Left ventricle myocardium inferior (tissue), 1 donor: Measurements from ENCODE around the gene LRRC1. TPM values are rescaled to one million over a fixed set of nuclear protein-coding genes. Genes with fewer than 3 reads are reported as not detected.

ENCODE experiments used
- DNase-seq: peaks from one replicate; pipeline ENCODE4 v3.0.0-alpha.2; 2020
- H3K27ac ChIP-seq: fragments of 200-600 bp; replicated peaks from 2 replicates; pipeline ENCODE4 v1.8.0; 2021
- H3K27me3 ChIP-seq: fragments of 200-600 bp; 2 replicates; pipeline ENCODE4 v1.8.0; 2021; ENCODE audit warnings: low read depth
- H3K36me3 ChIP-seq: fragments of 200-600 bp; 2 replicates; pipeline ENCODE4 v1.8.0; 2021
- H3K4me1 ChIP-seq: fragments of 200-600 bp; 2 replicates; pipeline ENCODE4 v1.8.0; 2021
- H3K4me3 ChIP-seq: fragments of 200-600 bp; 2 replicates; pipeline ENCODE4 v1.8.0; 2021; ENCODE audit warnings: mild to moderate bottlenecking, moderate library complexity
- H3K9me3 ChIP-seq: fragments of 200-600 bp; replicated peaks from 2 replicates; pipeline ENCODE4 v1.8.0; 2021
- intact Hi-C: fragments of 100-400 bp; cut with micrococcal nuclease; formaldehyde crosslinking; loops from one replicate; pipeline ENCODE4 v1.11.0; 2022
- total RNA-seq: library from RNA; stranded (reverse); fragmentation: NEBNext Ultra II Directional; extraction: Animal tissue kit (Norgen Biotek cat#: 25700); gene quantifications from one replicate; pipeline ENCODE4 v1.2.1, GENCODE V29; 2021
- TF ChIP-seq, protein P1 (sequence below): fragments of 200-600 bp; IDR thresholded peaks from 2 replicates; pipeline ENCODE4 v1.8.0; 2021; ENCODE audit warnings: antibody characterized with exemption, mild to moderate bottlenecking, borderline replicate concordance
- donor health status: DM: no; HTN: yes; CAD: no; lungs with severe emphysema.

The LRRC1 gene
- total RNA-seq, 1 donor from 2014 or later, result 2.7 TPM

DNA sequence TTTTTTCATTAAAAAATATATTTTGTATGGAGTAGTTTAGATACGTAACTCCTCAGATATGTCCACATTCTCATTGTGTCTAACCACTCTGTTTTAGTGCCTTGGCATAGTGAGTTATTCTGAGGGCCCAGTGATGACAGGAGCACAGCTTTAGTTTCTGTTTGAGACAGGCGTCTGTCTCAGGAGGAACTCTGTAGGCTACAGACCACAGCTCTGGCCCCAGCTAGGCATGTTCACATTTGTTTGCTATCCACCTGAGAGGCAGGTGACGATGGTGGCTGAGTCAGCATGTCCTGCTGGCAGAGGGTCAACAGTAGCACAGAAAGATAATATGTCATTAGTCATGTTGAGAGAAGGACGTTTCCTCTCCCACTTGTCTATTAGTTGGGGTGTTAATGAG, 16.3 kb downstream of the LRRC1 start:
- Histone ChIP-seq H3K4me1 (peaks cover 22% of the 10 kb centered on the region), H3K27me3 (no peaks in the 10 kb centered on the region), H3K4me3 (no peak overlapping the region), H3K9me3 (no peaks in the 10 kb centered on the region), H3K36me3 (no peaks in the 10 kb centered on the region), H3K27ac (no peak overlapping the region)
- intact Hi-C loops, result no loop called here
- no peak for DNase-seq
- TF ChIP-seq, protein P1, sequence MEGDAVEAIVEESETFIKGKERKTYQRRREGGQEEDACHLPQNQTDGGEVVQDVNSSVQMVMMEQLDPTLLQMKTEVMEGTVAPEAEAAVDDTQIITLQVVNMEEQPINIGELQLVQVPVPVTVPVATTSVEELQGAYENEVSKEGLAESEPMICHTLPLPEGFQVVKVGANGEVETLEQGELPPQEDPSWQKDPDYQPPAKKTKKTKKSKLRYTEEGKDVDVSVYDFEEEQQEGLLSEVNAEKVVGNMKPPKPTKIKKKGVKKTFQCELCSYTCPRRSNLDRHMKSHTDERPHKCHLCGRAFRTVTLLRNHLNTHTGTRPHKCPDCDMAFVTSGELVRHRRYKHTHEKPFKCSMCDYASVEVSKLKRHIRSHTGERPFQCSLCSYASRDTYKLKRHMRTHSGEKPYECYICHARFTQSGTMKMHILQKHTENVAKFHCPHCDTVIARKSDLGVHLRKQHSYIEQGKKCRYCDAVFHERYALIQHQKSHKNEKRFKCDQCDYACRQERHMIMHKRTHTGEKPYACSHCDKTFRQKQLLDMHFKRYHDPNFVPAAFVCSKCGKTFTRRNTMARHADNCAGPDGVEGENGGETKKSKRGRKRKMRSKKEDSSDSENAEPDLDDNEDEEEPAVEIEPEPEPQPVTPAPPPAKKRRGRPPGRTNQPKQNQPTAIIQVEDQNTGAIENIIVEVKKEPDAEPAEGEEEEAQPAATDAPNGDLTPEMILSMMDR, result no peak

- H3K9me3 ChIP-seq, result no peaks in the 10 kb centered on the region
- H3K4me3 ChIP-seq, result no peak overlapping the region
- intact Hi-C loops, result no loop called here
- no peaks in the 10 kb centered on the region for H3K27me3 ChIP-seq
- no peaks in the 10 kb centered on the region for H3K36me3 ChIP-seq
- TF ChIP-seq, protein P1, result no peak
- peaks cover 24% of the 10 kb centered on the region for H3K4me1 ChIP-seq
- DNase-seq, result no peak
- no peak overlapping the region for H3K27ac ChIP-seq
Observed at GRCh38 chr6:53811746-53812145, 16.9 kb downstream of the LRRC1 start.

DNA sequence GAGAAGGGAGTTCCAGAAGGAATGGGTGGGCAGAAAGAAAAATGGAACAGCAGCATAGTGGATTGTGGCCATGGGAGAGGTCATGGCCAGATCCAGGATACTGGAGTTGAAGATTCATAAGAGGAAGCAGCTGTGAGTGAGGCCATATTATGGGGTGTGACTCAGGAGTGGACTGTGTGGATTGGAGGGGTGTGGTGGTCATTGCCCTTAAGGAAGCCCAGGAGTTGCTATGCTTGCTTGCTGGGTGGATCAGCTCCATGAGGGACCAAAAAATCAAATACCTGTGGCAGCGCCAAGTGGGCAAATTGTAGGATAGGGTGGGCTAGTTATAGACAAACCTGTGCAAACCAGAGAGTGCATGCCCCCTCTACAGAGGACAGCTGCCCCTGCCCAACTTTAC, 18.3 kb downstream of the LRRC1 start:
- intact Hi-C loops, result no loop called here
- TF ChIP-seq, protein P1, result no peak
- no peak overlapping the region for H3K4me3 ChIP-seq
- no peaks in the 10 kb centered on the region for H3K27me3 ChIP-seq
- DNase-seq, result no peak
- H3K9me3 ChIP-seq, result no peaks in the 10 kb centered on the region
- H3K4me1 ChIP-seq, result peaks cover 24% of the 10 kb centered on the region
- H3K27ac ChIP-seq, result no peak overlapping the region
- no peaks in the 10 kb centered on the region for H3K36me3 ChIP-seq

DNA sequence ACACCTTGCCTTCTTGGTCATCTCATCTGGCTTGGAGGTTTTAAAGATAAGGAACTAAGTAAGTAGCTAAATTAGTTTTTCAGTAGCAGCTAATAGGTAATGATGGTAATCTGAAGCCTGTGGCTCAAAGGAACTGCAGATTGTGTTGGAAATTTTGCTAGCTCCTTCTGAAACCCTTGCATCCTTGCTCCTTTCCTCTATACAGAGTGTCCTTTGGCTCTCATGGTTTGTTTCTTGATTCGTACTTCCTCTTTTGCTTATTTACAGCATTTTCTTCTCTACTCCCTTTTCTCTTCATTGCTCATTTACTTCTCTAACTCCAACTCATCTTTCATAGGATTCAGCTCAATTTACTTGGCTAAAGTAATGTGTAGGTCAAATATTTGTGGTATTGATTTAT, 19.0 kb downstream of the LRRC1 start:
- H3K27me3 ChIP-seq, result no peaks in the 10 kb centered on the region
- intact Hi-C loops, result no loop called here
- H3K36me3 ChIP-seq, result no peaks in the 10 kb centered on the region
- no peak for DNase-seq
- H3K4me1 ChIP-seq, result peaks cover 28% of the 10 kb centered on the region
- no peak overlapping the region for H3K27ac ChIP-seq
- TF ChIP-seq, protein P1, result no peak
- H3K9me3 ChIP-seq, result no peaks in the 10 kb centered on the region
- no peak overlapping the region for H3K4me3 ChIP-seq

DNA sequence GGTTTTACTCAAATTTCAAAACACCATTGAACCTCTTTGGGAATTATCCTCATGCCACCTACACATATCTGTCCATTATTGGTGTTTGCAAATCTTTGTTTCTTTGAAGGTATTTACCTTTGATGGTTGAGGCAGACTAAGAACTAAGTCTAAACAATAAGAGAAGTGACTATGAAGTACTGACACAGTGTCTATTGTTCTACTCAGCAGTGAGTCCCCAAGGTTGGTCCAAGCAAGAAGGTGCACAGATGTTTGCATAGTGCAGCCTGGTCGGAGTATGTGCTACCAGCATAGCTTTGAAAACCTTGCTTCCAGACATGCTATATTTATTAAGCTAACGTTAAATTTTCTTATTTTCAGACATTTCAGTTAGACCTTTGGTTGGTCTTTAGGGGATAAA, 19.5 kb downstream of the LRRC1 start:
- Histone ChIP-seq H3K4me1 (peaks cover 33% of the 10 kb centered on the region), H3K4me3 (no peak overlapping the region), H3K9me3 (no peaks in the 10 kb centered on the region), H3K27me3 (no peaks in the 10 kb centered on the region), H3K36me3 (no peaks in the 10 kb centered on the region), H3K27ac (no peak overlapping the region)
- intact Hi-C loops, result no loop called here
- TF ChIP-seq, protein P1, result no peak
- DNase-seq, result no peak
